Suprapubic skin (tissue), 4 donors: ENCODE measurements around the gene TAS2R40.

ENCODE experiments used
- EP300 ChIP-seq: sonication (generic); formaldehyde crosslinking; IDR thresholded peaks from one replicate; pipeline ENCODE4 v1.6.1; 2017; ENCODE audit warnings: antibody characterized with exemption
- POLR2A ChIP-seq, 2 donors: fragments of 450-650 bp; IDR thresholded peaks; one replicate each; pipeline ENCODE4 v1.6.1; 2017; ENCODE audit warnings: antibody characterized with exemption in 2 of 2, mild to moderate bottlenecking in 2 of 2, moderate library complexity in 2 of 2
- POLR2AphosphoS5 ChIP-seq, 3 donors: sonication (generic); formaldehyde crosslinking; IDR thresholded peaks; one replicate each; pipeline ENCODE4 v1.6.1; 2017; ENCODE audit warnings: antibody characterized with exemption in 3 of 3
- TF ChIP-seq, protein P1 (sequence below), 2 donors: fragments of 200-600 bp in 1 of 2; fragments of 450-650 bp in 1 of 2; sonication (generic) in 1 of 2; IDR thresholded peaks; one replicate each; pipeline ENCODE4 v1.5.1; 2016 to 2019; ENCODE audit warnings: antibody characterized with exemption in 2 of 2, mild to moderate bottlenecking in 1 of 2, moderate library complexity in 1 of 2

- TF ChIP-seq, protein P1, sequence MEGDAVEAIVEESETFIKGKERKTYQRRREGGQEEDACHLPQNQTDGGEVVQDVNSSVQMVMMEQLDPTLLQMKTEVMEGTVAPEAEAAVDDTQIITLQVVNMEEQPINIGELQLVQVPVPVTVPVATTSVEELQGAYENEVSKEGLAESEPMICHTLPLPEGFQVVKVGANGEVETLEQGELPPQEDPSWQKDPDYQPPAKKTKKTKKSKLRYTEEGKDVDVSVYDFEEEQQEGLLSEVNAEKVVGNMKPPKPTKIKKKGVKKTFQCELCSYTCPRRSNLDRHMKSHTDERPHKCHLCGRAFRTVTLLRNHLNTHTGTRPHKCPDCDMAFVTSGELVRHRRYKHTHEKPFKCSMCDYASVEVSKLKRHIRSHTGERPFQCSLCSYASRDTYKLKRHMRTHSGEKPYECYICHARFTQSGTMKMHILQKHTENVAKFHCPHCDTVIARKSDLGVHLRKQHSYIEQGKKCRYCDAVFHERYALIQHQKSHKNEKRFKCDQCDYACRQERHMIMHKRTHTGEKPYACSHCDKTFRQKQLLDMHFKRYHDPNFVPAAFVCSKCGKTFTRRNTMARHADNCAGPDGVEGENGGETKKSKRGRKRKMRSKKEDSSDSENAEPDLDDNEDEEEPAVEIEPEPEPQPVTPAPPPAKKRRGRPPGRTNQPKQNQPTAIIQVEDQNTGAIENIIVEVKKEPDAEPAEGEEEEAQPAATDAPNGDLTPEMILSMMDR (IDR thresholded peaks at IDR 0.05), result no peak
- TF ChIP-seq POLR2AphosphoS5 (IDR thresholded peaks at IDR 0.05) (no peak), POLR2A (IDR thresholded peaks at IDR 0.05) (no peak), EP300 (no peak)
These were observed 32.8 kb upstream of the TAS2R40 start for GRCh38 chr7:143188994-143189393.
